Mesenchymal stem cell (in vitro differentiated cells and primary cell): ENCODE measurements around the gene CAVIN2.

ENCODE experiments used
- DNase-seq: peaks from one replicate; pipeline ENCODE4 v3.0.0-alpha.2; 2013
- H2AFZ ChIP-seq: one replicate; pipeline ENCODE4 v1.6.1; 2013; ENCODE audit warnings: low read depth, mild to moderate bottlenecking, control low read depth, inconsistent platforms, low read length, moderate library complexity
- H2AK5ac ChIP-seq: 2 replicates; pipeline ENCODE4 v1.6.1; 2013; ENCODE audit warnings: low read length, moderate library complexity, mild to moderate bottlenecking, inconsistent platforms; ENCODE audit not compliant: severe bottlenecking
- H2BK120ac ChIP-seq: one replicate; pipeline ENCODE4 v1.6.1; 2013; ENCODE audit warnings: low read depth, mild to moderate bottlenecking, inconsistent platforms, low read length, moderate library complexity
- H2BK12ac ChIP-seq, 2 experiments: one replicate each; pipeline ENCODE4 v1.6.1; 2013; ENCODE audit warnings: inconsistent platforms in 2 of 2, low read length in 2 of 2, mild to moderate bottlenecking in 2 of 2, moderate library complexity in 2 of 2, control low read depth in 1 of 2
- H2BK15ac ChIP-seq: one replicate; pipeline ENCODE4 v1.6.1; 2013; ENCODE audit warnings: mild to moderate bottlenecking, low read depth, inconsistent platforms; ENCODE audit not compliant: poor library complexity, severe bottlenecking
- H2BK5ac ChIP-seq: 2 replicates; pipeline ENCODE4 v1.6.1; 2013; ENCODE audit warnings: low read depth, mild to moderate bottlenecking, low read length, control low read depth, inconsistent platforms; ENCODE audit not compliant: poor library complexity, severe bottlenecking
- H3K14ac ChIP-seq, 2 experiments: one replicate each; pipeline ENCODE4 v1.6.1; 2013; ENCODE audit warnings: inconsistent platforms in 2 of 2, low read length in 2 of 2, control low read depth in 1 of 2, mild to moderate bottlenecking in 1 of 2, moderate library complexity in 1 of 2
- H3K18ac ChIP-seq, 2 experiments: one replicate each; pipeline ENCODE4 v1.6.1; 2013; ENCODE audit warnings: inconsistent platforms in 2 of 2, low read length in 2 of 2, control low read depth in 1 of 2, low read depth in 1 of 2, mild to moderate bottlenecking in 1 of 2
- H3K23ac ChIP-seq, 2 experiments: one replicate each; pipeline ENCODE4 v1.6.1; 2013; ENCODE audit warnings: inconsistent platforms in 2 of 2, low read length in 2 of 2, mild to moderate bottlenecking in 2 of 2, moderate library complexity in 2 of 2, control low read depth in 1 of 2
- H3K27ac ChIP-seq: 2 replicates; pipeline ENCODE4 v1.5.1; 2013; ENCODE audit warnings: mild to moderate bottlenecking, moderate library complexity, low read length, control low read depth, inconsistent platforms; ENCODE audit not compliant: poor library complexity, severe bottlenecking
- H3K27me3 ChIP-seq, 2 experiments: 2 replicates each; pipeline versions ENCODE4 v1.6.1 to v1.7.0; 2013; ENCODE audit warnings: low read length in 2 of 2, mild to moderate bottlenecking in 2 of 2, moderate library complexity in 2 of 2, control low read depth in 1 of 2, inconsistent platforms in 1 of 2; ENCODE audit not compliant: control insufficient read depth in 1 of 2, insufficient read depth in 1 of 2
- H3K36me3 ChIP-seq, 2 experiments: 2 replicates each; pipeline versions ENCODE4 v1.6.1 to v1.7.0; 2013; ENCODE audit warnings: low read length in 2 of 2, control low read depth in 1 of 2, inconsistent platforms in 1 of 2, low read depth in 1 of 2, mild to moderate bottlenecking in 1 of 2; ENCODE audit not compliant: insufficient read depth in 2 of 2, control insufficient read depth in 1 of 2
- H3K4ac ChIP-seq, 2 experiments: one replicate each; pipeline ENCODE4 v1.6.1; 2013; ENCODE audit warnings: inconsistent platforms in 2 of 2, low read length in 2 of 2, mild to moderate bottlenecking in 2 of 2, moderate library complexity in 2 of 2, control low read depth in 1 of 2, low read depth in 1 of 2
- H3K4me1 ChIP-seq: 2 replicates; pipeline ENCODE4 v1.6.1; 2013; ENCODE audit warnings: low read depth, low read length, control low read depth; ENCODE audit not compliant: control insufficient read depth, insufficient read depth
- H3K4me2 ChIP-seq: 2 replicates; pipeline ENCODE4 v1.6.1; 2013; ENCODE audit warnings: low read length, mild to moderate bottlenecking, inconsistent platforms; ENCODE audit not compliant: poor library complexity, severe bottlenecking
- H3K4me3 ChIP-seq, 2 experiments: 2 replicates each; pipeline versions ENCODE4 v1.5.1 to v1.7.0; 2013; ENCODE audit warnings: low read length in 2 of 2, mild to moderate bottlenecking in 2 of 2, control low read depth in 1 of 2, low read depth in 1 of 2; ENCODE audit not compliant: insufficient read depth in 1 of 2
- H3K79me1 ChIP-seq: replicated peaks from 2 replicates; pipeline ENCODE4 v1.6.1; 2013; ENCODE audit warnings: mild to moderate bottlenecking, control low read depth, low read length, inconsistent platforms; ENCODE audit not compliant: poor library complexity, severe bottlenecking
- H3K9ac ChIP-seq: 2 replicates; pipeline ENCODE4 v1.7.0; 2013; ENCODE audit warnings: mild to moderate bottlenecking, low read length, moderate library complexity
- H3K9me3 ChIP-seq: 2 replicates; pipeline ENCODE4 v1.7.0; 2013; ENCODE audit warnings: mild to moderate bottlenecking, low read length; ENCODE audit not compliant: control insufficient read depth
- H4K8ac ChIP-seq: one replicate; pipeline ENCODE4 v1.6.1; 2013; ENCODE audit warnings: inconsistent platforms, mild to moderate bottlenecking, low read length, moderate library complexity
- H4K91ac ChIP-seq: one replicate; pipeline ENCODE4 v1.6.1; 2013; ENCODE audit warnings: mild to moderate bottlenecking, low read length, inconsistent platforms
- WGBS: methylation state at CpG from one replicate; pipeline ENCODE4 v1.1.7; 2013; ENCODE audit warnings: mixed read lengths; 5-methylcytosine and 5-hydroxymethylcytosine counted together

CAVIN2 gene

DNA sequence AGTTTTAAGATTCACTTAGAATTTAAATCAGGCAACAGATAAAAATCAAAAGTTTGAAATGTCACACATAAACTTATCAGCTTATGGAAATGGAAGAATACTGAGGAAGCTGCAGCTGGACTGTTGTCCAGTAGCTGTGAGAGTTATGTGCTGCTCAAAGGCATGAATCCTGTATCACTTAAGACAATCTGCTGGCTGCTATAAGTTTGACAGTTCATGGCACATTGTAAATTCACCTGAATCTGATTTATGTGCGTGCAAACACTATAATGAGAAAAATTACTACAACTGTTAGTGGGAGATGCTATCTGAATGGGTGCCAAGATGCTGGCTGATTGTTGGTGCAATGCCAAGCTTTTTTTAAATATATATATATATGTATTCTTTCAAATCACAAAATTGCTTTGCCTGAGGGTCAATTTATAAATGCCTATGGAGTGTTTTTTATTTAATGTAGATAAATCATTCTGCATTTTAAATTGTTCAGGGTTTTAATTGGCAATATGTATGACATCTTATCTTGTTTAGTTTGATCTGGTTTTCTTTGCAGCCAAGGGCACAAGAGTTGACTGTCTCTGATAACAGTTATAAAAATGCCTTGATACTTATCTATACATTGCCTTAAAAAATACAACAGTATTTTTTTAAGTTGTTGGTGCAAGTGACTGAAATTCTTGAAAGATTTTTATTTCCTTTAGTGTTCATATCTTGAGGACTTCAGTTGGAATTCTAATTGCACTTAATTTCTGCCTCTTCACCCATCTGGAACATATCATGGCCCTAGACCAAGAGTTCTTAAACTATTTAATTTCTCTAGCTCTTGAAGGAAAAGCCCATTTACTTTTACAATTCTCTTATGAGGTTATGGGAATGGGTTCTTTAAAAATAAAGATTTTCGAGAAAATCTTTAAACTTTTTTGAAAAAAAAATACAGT is 48.7 kb downstream of the CAVIN2 start:
- Histone ChIP-seq H3K79me1 (no peaks in the 10 kb centered on the region), H4K91ac (no peak overlapping the region), H3K18ac (no peak overlapping the region), H3K4me3 (no peak overlapping the region), H3K27ac (no peak overlapping the region), H3K36me3 (no peaks in the 10 kb centered on the region), H3K14ac (no peak overlapping the region), H2AFZ (no peak overlapping the region), H2BK5ac (no peak overlapping the region), H4K8ac (no peak overlapping the region), H3K4me1 (no peaks in the 10 kb centered on the region), H3K4ac (no peak overlapping the region), H2AK5ac (no peak overlapping the region), H3K9me3 (no peaks in the 10 kb centered on the region), H3K4me2 (no peak overlapping the region), H2BK12ac (no peak overlapping the region), H2BK120ac (no peak overlapping the region), H3K9ac (no peak overlapping the region), H2BK15ac (no peak overlapping the region), H3K27me3 (no peaks in the 10 kb centered on the region), H3K23ac (no peak overlapping the region)
- WGBS = no CpG with 5 or more reads among the region's 2 CpGs
- no peak for DNase-seq

DNA sequence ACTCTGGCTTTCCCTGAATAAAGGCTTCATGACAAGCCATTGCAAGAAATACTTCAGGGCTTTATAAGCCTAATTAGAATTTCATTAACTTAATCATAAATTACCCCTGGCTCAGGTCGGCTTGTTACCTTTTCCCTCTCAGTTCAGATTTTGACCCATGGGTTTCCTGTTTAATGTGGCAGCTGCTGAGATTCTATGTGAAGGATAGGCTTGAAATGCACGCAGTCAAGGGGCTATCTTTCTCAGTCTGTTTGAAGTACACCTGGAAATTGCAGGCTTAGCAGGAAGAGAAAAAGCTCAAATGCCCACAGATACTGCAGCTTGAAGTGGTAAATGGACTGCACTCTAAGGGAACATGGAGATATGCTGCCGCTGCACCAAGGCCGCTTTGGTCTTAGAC is 49.4 kb downstream of the CAVIN2 start:
- no peak for DNase-seq
- H3K27me3 ChIP-seq = no peaks in the 10 kb centered on the region
- H3K36me3 ChIP-seq = no peaks in the 10 kb centered on the region
- H3K4ac ChIP-seq = no peak overlapping the region
- no peak overlapping the region for H3K4me2 ChIP-seq
- H2BK15ac ChIP-seq = no peak overlapping the region
- H3K4me1 ChIP-seq = no peaks in the 10 kb centered on the region
- H2BK12ac ChIP-seq = no peak overlapping the region
- H3K9ac ChIP-seq = no peak overlapping the region
- H3K27ac ChIP-seq = no peak overlapping the region
- H3K14ac ChIP-seq = no peak overlapping the region
- H2BK5ac ChIP-seq = no peak overlapping the region
- no peak overlapping the region for H2BK120ac ChIP-seq
- 69% methylated on average over 4 of the region's 4 CpGs for WGBS
- no peaks in the 10 kb centered on the region for H3K79me1 ChIP-seq
- no peak overlapping the region for H2AFZ ChIP-seq
- no peak overlapping the region for H3K18ac ChIP-seq
- no peaks in the 10 kb centered on the region for H3K9me3 ChIP-seq
- no peak overlapping the region for H3K23ac ChIP-seq
- no peak overlapping the region for H3K4me3 ChIP-seq
- H4K8ac ChIP-seq = no peak overlapping the region
- H2AK5ac ChIP-seq = no peak overlapping the region
- H4K91ac ChIP-seq = no peak overlapping the region

DNA sequence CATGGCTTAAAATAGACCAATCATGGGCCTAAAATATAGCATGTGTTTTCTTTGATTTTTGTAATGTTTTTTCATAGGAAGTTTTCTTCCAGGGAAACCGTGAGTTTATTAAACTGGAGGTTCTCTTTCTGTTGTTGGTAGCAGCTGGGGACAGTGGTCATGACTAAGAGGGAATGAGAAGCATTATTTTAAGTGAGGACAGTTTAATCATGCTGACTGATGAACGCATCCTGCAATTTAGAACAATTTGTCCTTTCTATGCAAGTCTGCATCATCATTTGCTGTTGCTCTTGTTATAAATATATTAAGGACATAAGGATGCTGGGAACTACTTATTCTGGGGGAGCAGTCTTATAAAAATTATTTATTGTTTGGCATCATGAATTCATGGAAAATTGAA is 51.2 kb downstream of the CAVIN2 start:
- no peak overlapping the region for H2AK5ac ChIP-seq
- H3K79me1 ChIP-seq = no peaks in the 10 kb centered on the region
- no peak overlapping the region for H3K14ac ChIP-seq
- no peak overlapping the region for H4K91ac ChIP-seq
- H3K18ac ChIP-seq = no peak overlapping the region
- no peak overlapping the region for H2BK12ac ChIP-seq
- no peak overlapping the region for H3K23ac ChIP-seq
- H2BK5ac ChIP-seq = no peak overlapping the region
- no peak for DNase-seq
- H3K4me2 ChIP-seq = no peak overlapping the region
- no peak overlapping the region for H2BK15ac ChIP-seq
- H3K27ac ChIP-seq = no peak overlapping the region
- H3K4me1 ChIP-seq = no peaks in the 10 kb centered on the region
- no peak overlapping the region for H2BK120ac ChIP-seq
- no peaks in the 10 kb centered on the region for H3K27me3 ChIP-seq
- H3K36me3 ChIP-seq = no peaks in the 10 kb centered on the region
- no peak overlapping the region for H3K4ac ChIP-seq
- H3K9me3 ChIP-seq = no peaks in the 10 kb centered on the region
- H2AFZ ChIP-seq = no peak overlapping the region
- no peak overlapping the region for H3K9ac ChIP-seq
- 65% methylated on average over 1 of the region's 2 CpGs for WGBS
- H3K4me3 ChIP-seq = no peak overlapping the region
- H4K8ac ChIP-seq = no peak overlapping the region

DNA sequence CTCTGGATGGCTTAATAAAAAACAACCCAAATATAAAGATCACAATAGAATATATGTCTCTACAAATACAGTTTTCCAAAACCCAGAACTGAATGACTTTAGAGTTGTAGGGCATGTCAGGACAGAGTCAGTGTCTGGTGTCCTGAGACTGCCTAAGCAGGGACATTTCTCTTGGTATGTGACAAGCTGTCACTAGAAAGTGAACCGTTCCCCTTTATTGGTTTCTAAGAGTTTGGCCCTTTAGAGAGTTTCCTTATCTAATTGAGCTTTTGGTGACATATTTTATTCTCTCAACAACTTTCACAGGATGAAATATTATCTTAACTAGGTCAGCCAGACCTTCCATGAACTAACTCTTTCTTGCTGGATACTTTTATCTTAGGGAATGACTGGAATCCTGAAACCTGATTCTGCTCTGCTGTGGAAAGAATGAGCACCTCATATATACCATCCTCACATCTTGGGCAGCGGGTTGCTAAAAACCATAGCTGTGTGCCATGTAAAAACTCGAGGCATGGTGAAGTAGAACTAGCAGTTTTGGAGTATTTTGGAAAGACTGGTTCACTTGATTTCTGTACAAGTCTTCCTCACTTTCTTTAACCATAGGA is 54.8 kb downstream of the CAVIN2 start:
- Histone ChIP-seq H3K4ac (no peak overlapping the region), H3K79me1 (no peaks in the 10 kb centered on the region), H2AFZ (no peak overlapping the region), H3K14ac (no peak overlapping the region), H2AK5ac (no peak overlapping the region), H3K18ac (no peak overlapping the region), H3K23ac (no peak overlapping the region), H2BK15ac (no peak overlapping the region), H2BK5ac (no peak overlapping the region), H2BK120ac (no peak overlapping the region), H3K27me3 (no peaks in the 10 kb centered on the region), H3K27ac (no peak overlapping the region), H2BK12ac (no peak overlapping the region), H3K9ac (no peak overlapping the region), H3K36me3 (no peaks in the 10 kb centered on the region), H3K4me3 (no peak overlapping the region), H3K4me1 (no peaks in the 10 kb centered on the region), H3K9me3 (no peaks in the 10 kb centered on the region), H4K8ac (no peak overlapping the region), H3K4me2 (no peak overlapping the region), H4K91ac (no peak overlapping the region)
- WGBS = 80% methylated on average over 1 of the region's 3 CpGs
- no peak for DNase-seq
